Suppressor macrophage treated with lipopolysaccharide for 4 hours (primary cell): ENCODE results near the gene PLD2.
"Not testable (repeated sequence)": the region's sequence is repeated elsewhere in the genome, so short reads cannot be mapped to it uniquely, and the experiment has no call there.

Source experiments
- DNase-seq: peaks from one replicate; pipeline ENCODE4 v3.0.0-alpha.2; 2020

Gene PLD2

GRCh38 chr17:4834681-4835020, 27.7 kb downstream of the PLD2 start:
- no peak for DNase-seq

- DNase-seq = no peak
Measured at GRCh38 chr17:4836221-4836620, 29.3 kb downstream of the PLD2 start.

DNA sequence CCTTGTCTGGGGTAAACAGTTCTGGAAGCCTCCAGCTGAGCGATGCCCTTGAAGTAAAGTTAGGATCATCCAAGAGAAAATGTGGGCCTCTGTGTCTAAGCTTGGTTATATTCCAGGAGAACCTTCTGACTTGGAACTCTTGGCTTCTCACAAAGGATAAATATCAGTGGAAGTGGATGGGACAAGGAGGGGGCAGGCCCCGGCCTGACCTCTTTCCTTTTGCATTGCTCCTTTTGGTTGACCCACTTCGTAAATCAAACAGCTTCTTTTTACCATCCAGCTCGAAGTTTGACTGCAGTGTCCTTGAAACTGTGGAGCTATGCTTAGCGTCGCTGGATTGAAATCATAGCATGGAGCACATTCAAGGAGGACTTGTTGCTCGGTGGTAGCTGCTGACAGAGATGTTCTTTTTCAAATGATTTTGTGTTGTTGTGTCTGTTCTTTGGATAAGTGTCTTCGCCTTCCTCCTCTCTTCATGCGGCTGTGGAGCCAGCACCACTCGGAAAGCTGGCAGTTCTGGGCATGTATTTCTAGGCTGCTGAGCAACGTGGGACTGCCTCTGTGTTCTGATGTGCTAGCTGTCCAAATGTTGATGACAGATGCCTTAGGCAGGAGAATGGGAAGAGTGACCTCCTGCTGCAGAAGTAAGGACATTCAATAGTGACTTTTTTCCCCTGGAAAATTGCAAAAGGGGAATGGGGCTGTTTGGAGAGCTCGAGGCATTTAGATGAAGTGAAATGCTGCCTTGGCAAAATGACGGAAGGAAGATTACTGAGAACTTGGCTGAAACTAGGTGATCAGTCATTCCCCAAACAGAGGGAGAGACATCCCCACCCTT, 30.7 kb downstream of the PLD2 start:
- DNase-seq = no peak

- DNase-seq = no peak
Measured at GRCh38 chr17:4838309-4838785, 31.4 kb downstream of the PLD2 start.

- DNase-seq = no peak
Measured at GRCh38 chr17:4839221-4839620, 32.3 kb downstream of the PLD2 start.

- DNase-seq = no peak
Measured at GRCh38 chr17:4839965-4840892, 33.3 kb downstream of the PLD2 start.

- no peak for DNase-seq
Measured at GRCh38 chr17:4840893-4841242, 33.9 kb downstream of the PLD2 start.

DNA sequence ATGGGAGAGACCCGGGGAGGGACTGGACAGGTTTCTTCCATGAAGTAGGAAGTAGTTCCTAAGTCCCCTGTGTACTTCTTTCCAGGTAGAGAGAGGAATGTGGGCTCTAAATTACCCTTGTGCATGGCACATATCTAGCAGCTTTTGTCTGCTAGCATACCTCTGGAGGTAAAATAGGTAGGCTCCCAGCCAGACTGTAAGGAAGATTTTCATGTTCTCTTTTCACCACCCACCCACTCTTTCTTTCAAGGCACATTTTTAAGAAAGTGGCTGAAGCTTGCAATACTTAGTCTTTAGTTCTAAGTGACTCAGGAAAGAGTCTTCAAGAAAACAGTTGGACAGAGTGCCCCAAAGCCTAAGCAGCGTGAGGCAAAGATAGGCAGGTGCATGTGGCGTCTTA, 35.4 kb downstream of the PLD2 start:
- DNase-seq = no peak

GRCh38 chr17:4843321-4844000, 36.5 kb downstream of the PLD2 start:
- DNase-seq = peak; percentile 33

DNA sequence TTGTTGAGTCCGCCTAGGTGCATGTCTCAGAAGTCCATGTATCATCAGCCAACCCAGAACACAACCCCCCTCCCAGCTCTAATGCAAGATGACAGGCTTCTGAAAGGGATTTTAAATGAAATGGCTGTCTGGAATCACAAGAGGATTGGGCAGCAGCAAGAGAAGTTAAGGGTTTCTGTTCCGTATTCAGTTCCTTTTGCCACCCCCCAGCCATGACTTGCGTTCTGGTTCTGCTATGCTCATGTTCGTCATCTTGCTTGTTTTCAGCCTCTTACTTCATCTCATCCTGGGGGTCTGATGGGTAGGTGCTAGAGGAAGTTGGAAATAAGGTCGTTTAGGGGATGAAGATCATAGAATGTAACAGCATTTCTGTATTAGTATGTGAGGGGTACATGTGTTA, 38.2 kb downstream of the PLD2 start:
- DNase-seq = peak; percentile 90

DNA sequence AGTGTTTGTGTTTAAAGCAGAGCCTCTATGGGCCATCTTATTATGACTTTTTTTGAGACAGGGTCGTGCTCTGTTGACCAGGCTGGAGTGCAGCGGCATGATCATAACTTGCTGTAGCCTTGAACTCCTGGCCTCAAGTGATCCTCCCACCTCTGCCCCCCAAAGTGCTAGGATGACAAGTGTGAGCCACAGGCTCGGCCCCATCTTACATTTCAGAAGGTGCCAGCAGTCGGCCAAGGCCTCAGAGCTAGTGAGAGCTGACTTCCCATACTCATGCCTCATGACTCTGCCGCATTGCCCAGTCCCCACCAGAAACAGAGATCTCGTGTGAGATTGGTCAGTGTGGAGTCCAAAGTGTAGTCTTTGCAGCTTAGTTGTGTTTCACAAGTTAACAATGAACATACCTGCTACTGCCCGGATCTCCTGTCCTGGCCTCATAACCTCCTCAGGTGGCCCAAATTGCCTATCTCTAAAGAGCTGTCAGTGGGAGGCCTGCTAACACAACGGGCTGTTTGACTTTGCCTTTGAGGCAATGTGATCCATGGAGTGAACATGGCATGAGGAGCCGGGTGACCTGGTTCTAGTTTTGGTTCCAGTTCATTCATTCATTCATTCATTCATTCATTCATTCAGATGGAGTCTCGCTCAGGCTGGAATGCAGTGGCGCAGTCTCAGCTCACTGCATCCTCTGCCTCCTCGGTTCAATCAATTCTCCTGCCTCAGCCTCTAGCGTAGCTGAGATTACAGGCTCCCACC, 39.9 kb downstream of the PLD2 start:
- DNase-seq = no peak

GRCh38 chr17:4849011-4849536, 42.1 kb downstream of the PLD2 start:
- DNase-seq = no peak

DNA sequence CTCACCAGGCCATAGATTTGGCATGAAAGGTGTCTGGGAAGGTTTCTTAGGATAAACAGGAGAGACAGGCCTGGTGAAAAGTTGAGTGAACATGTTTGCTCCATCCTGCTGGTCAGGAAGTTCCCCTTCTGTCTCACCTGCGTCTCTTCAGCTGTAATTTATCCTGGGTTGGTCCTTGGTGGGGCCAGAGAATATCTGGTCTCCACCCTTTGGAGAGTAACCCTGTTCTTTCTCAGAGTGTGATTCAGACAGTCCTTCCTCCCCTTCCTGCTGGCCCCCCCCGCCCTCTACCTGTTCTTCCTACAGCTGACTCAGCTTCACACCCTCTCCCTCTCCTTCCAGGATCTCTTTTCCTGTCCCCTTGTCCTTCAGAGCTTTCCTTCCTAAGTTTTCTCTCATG, 43.3 kb downstream of the PLD2 start:
- DNase-seq = no peak

DNA sequence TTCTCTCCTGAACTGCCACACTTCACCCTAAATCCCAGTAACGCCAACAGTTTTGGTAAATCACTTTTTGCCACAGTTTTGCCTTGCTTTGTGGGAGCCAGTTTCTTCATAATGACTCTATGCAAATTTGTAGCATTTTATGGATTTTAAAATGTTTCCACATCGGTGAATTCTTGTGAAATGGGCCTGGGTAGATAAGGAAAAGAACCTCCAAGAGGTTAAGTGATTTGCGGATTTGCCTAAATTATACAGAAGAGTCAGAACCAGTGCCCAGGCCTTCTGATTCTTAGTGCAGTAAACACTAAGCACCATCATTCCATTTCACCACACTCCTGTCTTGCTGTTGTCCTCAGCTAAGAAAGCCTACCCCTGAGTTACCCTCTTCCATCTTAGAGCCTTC, 44.1 kb downstream of the PLD2 start:
- DNase-seq = no peak

- no peak for DNase-seq
Measured at GRCh38 chr17:4852567-4853207, 45.7 kb downstream of the PLD2 start.

- no peak for DNase-seq
Measured at GRCh38 chr17:4853208-4853671, 46.3 kb downstream of the PLD2 start.

DNA sequence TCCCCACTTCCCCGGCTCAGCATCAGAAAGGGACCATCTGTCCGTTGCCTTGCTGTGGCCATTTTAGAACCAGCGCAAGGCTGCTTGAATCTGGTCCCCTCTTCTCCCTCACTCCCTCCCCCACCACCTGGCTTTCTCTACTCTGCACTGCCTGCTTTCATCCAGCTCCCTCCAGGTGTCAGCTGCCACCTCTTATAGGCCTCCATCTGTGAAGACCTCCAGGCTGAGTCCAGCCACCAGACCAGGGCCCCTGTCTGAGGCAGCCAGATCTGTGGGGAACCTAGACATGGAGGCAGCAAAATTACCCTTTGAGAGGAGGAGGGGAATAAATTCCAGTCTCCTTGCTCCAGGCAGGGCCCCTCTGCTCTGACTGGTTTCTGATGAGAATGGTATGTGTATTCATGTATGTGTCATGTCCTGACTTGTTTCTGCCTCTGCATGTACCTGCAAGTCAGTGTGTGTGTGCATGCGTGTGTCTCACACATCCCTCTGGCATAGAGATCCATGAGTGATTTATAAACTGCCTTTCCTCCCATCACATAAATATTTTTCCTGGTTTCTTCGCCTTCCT, 47.2 kb downstream of the PLD2 start:
- no peak for DNase-seq

DNA sequence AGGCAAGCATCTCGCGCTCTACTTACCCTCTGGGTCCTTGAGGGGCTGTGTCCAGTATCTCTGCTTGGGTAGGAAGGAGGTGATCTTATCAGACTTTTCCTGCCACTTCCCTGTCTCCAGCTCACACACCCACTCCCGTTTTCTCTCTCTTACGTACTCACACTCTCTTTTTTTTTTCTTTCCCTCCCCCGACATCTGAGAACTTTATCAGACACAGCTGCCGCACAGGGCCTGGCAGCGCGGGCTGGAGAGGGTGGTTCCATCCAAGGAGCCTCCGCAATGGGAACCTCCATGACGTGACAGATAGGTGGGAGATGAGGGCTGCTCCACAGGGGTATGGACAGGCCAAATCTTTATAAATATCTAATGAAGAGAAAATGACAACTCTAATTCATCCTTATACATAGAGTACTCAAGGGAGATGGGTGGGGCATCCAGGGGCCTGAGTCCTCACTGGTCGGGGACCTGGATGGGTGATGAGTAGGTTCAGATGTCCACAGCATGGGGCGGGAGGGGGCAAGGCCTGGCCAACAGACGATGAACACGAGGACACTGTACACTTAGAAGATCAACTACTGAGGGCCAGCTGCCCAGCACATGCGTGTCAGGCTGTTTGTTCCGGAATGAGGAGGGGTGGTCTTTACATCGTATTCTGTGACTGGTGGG, 49.5 kb downstream of the PLD2 start:
- DNase-seq = no peak

- DNase-seq = no peak
Measured at GRCh38 chr17:4856937-4857314, 50.0 kb downstream of the PLD2 start.

- not testable (repeated sequence) for DNase-seq
Measured at GRCh38 chr17:4857347-4857746, 50.4 kb downstream of the PLD2 start.
